K562 (cell line): Measurements from ENCODE around the gene SEZ6. TPM values are rescaled to one million over a fixed set of nuclear protein-coding genes. Genes with fewer than 3 reads are reported as not detected.
A peak's percentile ranks its signal among the peaks of the same experiment; 100 is the strongest.

Experiments used
- BDP1 ChIP-seq: IDR thresholded peaks from 3 replicates; pipeline ENCODE4 v1.6.1; 2011; ENCODE audit not compliant: insufficient read length, insufficient read depth
- HIVEP1 ChIP-seq: fragments of 250-450 bp; sonication (Bioruptor Pico); IDR thresholded peaks from 2 replicates; pipeline ENCODE4 v1.4.0; 2020; ENCODE audit warnings: mild to moderate bottlenecking
- KLF1 ChIP-seq: fragments of 450-650 bp; IDR thresholded peaks from 2 replicates; pipeline ENCODE4 v1.6.1; 2016; ENCODE audit warnings: missing genetic modification characterization, missing compliant biosample characterization
- MAZ ChIP-seq, 2 experiments: fragments of 450-650 bp in 1 of 2; sonication (generic) in 1 of 2; formaldehyde crosslinking; IDR thresholded peaks in 1 of 2; conservative IDR thresholded peaks in 1 of 2; 2 replicates each; pipeline versions ENCODE4 v1.4.0 to v1.5.0; 2020; ENCODE audit warnings: mild to moderate bottlenecking in 1 of 2, missing genetic modification reagents in 1 of 2
- NR2C1 ChIP-seq, 2 experiments: fragments of 450-650 bp; IDR thresholded peaks; 2 replicates each; pipeline ENCODE4 v1.6.1; 2017; ENCODE audit warnings: mild to moderate bottlenecking in 2 of 2, antibody characterized with exemption in 1 of 2, inconsistent platforms in 1 of 2, missing compliant biosample characterization in 1 of 2, missing genetic modification characterization in 1 of 2
- VEZF1 ChIP-seq: fragments of 200-800 bp; sonication (Bioruptor generic); IDR thresholded peaks from 2 replicates; pipeline ENCODE4 v1.6.1; 2017; ENCODE audit warnings: missing genetic modification characterization, missing compliant biosample characterization
- ZNF431 ChIP-seq: sonication (generic); formaldehyde crosslinking; IDR thresholded peaks from 2 replicates; pipeline ENCODE4 v1.8.0; 2022; ENCODE audit warnings: mild to moderate bottlenecking, missing genetic modification reagents
- ZNF740 ChIP-seq, 3 experiments: fragments of 200-800 bp in 1 of 3; sonication (Bioruptor generic) in 1 of 3; sonication (generic) in 1 of 3; formaldehyde crosslinking in 1 of 3; IDR thresholded peaks; 2 replicates each; pipeline versions ENCODE4 v1.6.1 to v1.8.0; 2016 to 2022; ENCODE audit warnings: mild to moderate bottlenecking in 2 of 3, missing compliant biosample characterization in 2 of 3, missing genetic modification characterization in 2 of 3, missing genetic modification reagents in 1 of 3
- polyA plus RNA-seq, 8 experiments: library from polyadenylated mRNA; depleted of rRNA in 4 of 8; stranded (reverse) in 5 of 8; unstranded in 3 of 8; fragments of >200 nt; fragmentation: Nextera tagmentation in 2 of 8; fragmentation: Illumina TruSeq in 1 of 8; extraction: Ambion mirVana in 2 of 8; extraction: Trizol in 1 of 8; gene quantifications; 2 replicates each; pipeline versions ENCODE4 v1.2.1 to v1.2.3, GENCODE V29; 2011 to 2014; ENCODE audit warnings: inconsistent platforms in 1 of 8, missing spikeins in 1 of 8
- total RNA-seq, 7 experiments: library from RNA; depleted of rRNA in 6 of 7; stranded (reverse); fragments of >200 nt in 6 of 7; fragmentation: Illumina TruSeq in 2 of 7; extraction: Trizol in 2 of 7; gene quantifications; 2 replicates each; pipeline versions ENCODE4 v1.2.1 to v1.2.3, GENCODE V29; 2011 to 2021; ENCODE audit warnings: low replicate concordance in 1 of 7

Gene SEZ6
- total and polyA plus RNA-seq, 9 of the 15 experiments (the other 6 are each of a cell fraction or from before 2014, with no cell fraction given) = not detected

GRCh38 chr17:28951428-28951990 is 54.3 kb downstream of the SEZ6 start, which contains the start of gene PHF12 (continued):
- TF ChIP-seq VEZF1 (CRISPR knock-in tag) (peak; percentile 92), ZNF431 (CRISPR knock-in tag) (no peak), KLF1 (tag) (no peak), NR2C1 (IDR thresholded peaks at IDR 0.05) (no peak; the same call in 1 of the 2 replicates), NR2C1 (tag; IDR thresholded peaks at IDR 0.05) (no peak), HIVEP1 (no peak), MAZ (CRISPR knock-in tag; conservative IDR thresholded peaks at IDR 0.05 in 1 of 2, IDR thresholded peaks at IDR 0.05 in 1 of 2) (peak; percentile 11 to 57; a peak in 1 of 4 replicates), BDP1 (no peak), ZNF740 (CRISPR knock-in tag; IDR thresholded peaks at IDR 0.05) (0 out of 2 replicates have a peak, but pooled peaks have one; percentile 65), ZNF740 (tag; IDR thresholded peaks at IDR 0.05) (no peak)
